Measurements from ENCODE around the gene BCAS3. TPM values are rescaled to one million over a fixed set of nuclear protein-coding genes. Genes with fewer than 3 reads are reported as not detected.

The BCAS3 gene
- total and polyA plus RNA-seq, 2 donors, result 6.9 to 12.4 TPM

- H3K36me3 ChIP-seq (ENCODE audit: control insufficient read depth in 2 of 2, insufficient read depth in 2 of 2, low read length in 1 of 2), result no peaks in the 10 kb centered on the region
- WGBS, result 91% methylated on average over 1 of the region's 1 CpG
- H3K4me1 ChIP-seq (ENCODE audit: control insufficient read depth in 2 of 2, insufficient read depth in 2 of 2, low read length in 2 of 2), result no peaks in the 10 kb centered on the region
- no peak overlapping the region for H3K4me3 ChIP-seq (ENCODE audit: low read length in 2 of 2)
- no peaks in the 10 kb centered on the region for H3K9me3 ChIP-seq (ENCODE audit: control insufficient read depth in 2 of 2, insufficient read depth in 1 of 2, low read length in 1 of 2)
- H3K27ac ChIP-seq (ENCODE audit: low read depth in 1 of 2, low read length in 1 of 2), result no peak overlapping the region
- H3K27me3 ChIP-seq (ENCODE audit: control insufficient read depth in 2 of 2, insufficient read depth in 1 of 2, low read length in 1 of 2), result no peaks in the 10 kb centered on the region
- DNase-seq (ENCODE audit: low read depth in 6 of 9, low spot score in 9 of 9), result no peak
These were observed 420.1 kb downstream of the BCAS3 start for GRCh38 chr17:61097781-61098180.

- no peaks in the 10 kb centered on the region for H3K27me3 ChIP-seq (ENCODE audit: control insufficient read depth in 2 of 2, insufficient read depth in 1 of 2, low read length in 1 of 2)
- no peaks in the 10 kb centered on the region for H3K9me3 ChIP-seq (ENCODE audit: control insufficient read depth in 2 of 2, insufficient read depth in 1 of 2, low read length in 1 of 2)
- no peaks in the 10 kb centered on the region for H3K4me1 ChIP-seq (ENCODE audit: control insufficient read depth in 2 of 2, insufficient read depth in 2 of 2, low read length in 2 of 2)
- H3K4me3 ChIP-seq (ENCODE audit: low read length in 2 of 2), result no peak overlapping the region
- no peak for DNase-seq (ENCODE audit: low read depth in 6 of 9, low spot score in 9 of 9)
- no peak overlapping the region for H3K27ac ChIP-seq (ENCODE audit: low read depth in 1 of 2, low read length in 1 of 2)
- WGBS, result 98% methylated on average over 4 of the region's 4 CpGs
- no peaks in the 10 kb centered on the region for H3K36me3 ChIP-seq (ENCODE audit: control insufficient read depth in 2 of 2, insufficient read depth in 2 of 2, low read length in 1 of 2)
These were observed 428.7 kb downstream of the BCAS3 start for GRCh38 chr17:61106354-61106753.

- Histone ChIP-seq H3K9me3 (ENCODE audit: control insufficient read depth in 2 of 2, insufficient read depth in 1 of 2, low read length in 1 of 2) (peaks cover 0 to 3% of the 10 kb centered on the region in 2 donors), H3K27me3 (ENCODE audit: control insufficient read depth in 2 of 2, insufficient read depth in 1 of 2, low read length in 1 of 2) (no peaks in the 10 kb centered on the region), H3K4me3 (ENCODE audit: low read length in 2 of 2) (no peak overlapping the region), H3K4me1 (ENCODE audit: control insufficient read depth in 2 of 2, insufficient read depth in 2 of 2, low read length in 2 of 2) (no peaks in the 10 kb centered on the region), H3K36me3 (ENCODE audit: control insufficient read depth in 2 of 2, insufficient read depth in 2 of 2, low read length in 1 of 2) (no peaks in the 10 kb centered on the region), H3K27ac (ENCODE audit: low read depth in 1 of 2, low read length in 1 of 2) (no peak overlapping the region)
- no peak for DNase-seq (ENCODE audit: low read depth in 6 of 9, low spot score in 9 of 9)
- 91% methylated on average over 1 of the region's 1 CpG for WGBS
These were observed 438.9 kb downstream of the BCAS3 start for GRCh38 chr17:61116577-61116976.

- Histone ChIP-seq H3K4me1 (ENCODE audit: control insufficient read depth in 2 of 2, insufficient read depth in 2 of 2, low read length in 2 of 2) (no peaks in the 10 kb centered on the region), H3K27ac (ENCODE audit: low read depth in 1 of 2, low read length in 1 of 2) (no peak overlapping the region), H3K4me3 (ENCODE audit: low read length in 2 of 2) (no peak overlapping the region), H3K9me3 (ENCODE audit: control insufficient read depth in 2 of 2, insufficient read depth in 1 of 2, low read length in 1 of 2) (peaks cover 0 to 3% of the 10 kb centered on the region in 2 donors), H3K27me3 (ENCODE audit: control insufficient read depth in 2 of 2, insufficient read depth in 1 of 2, low read length in 1 of 2) (no peaks in the 10 kb centered on the region), H3K36me3 (ENCODE audit: control insufficient read depth in 2 of 2, insufficient read depth in 2 of 2, low read length in 1 of 2) (no peaks in the 10 kb centered on the region)
- 96% methylated on average over 4 of the region's 4 CpGs for WGBS
- DNase-seq (ENCODE audit: low read depth in 6 of 9, low spot score in 9 of 9), result no peak
These were observed 440.3 kb downstream of the BCAS3 start for GRCh38 chr17:61117983-61118382.

- peaks cover 0 to 3% of the 10 kb centered on the region in 2 donors for H3K9me3 ChIP-seq (ENCODE audit: control insufficient read depth in 2 of 2, insufficient read depth in 1 of 2, low read length in 1 of 2)
- no peaks in the 10 kb centered on the region for H3K27me3 ChIP-seq (ENCODE audit: control insufficient read depth in 2 of 2, insufficient read depth in 1 of 2, low read length in 1 of 2)
- DNase-seq (ENCODE audit: low read depth in 6 of 9, low spot score in 9 of 9), result no peak
- no peaks in the 10 kb centered on the region for H3K36me3 ChIP-seq (ENCODE audit: control insufficient read depth in 2 of 2, insufficient read depth in 2 of 2, low read length in 1 of 2)
- H3K27ac ChIP-seq (ENCODE audit: low read depth in 1 of 2, low read length in 1 of 2), result no peak overlapping the region
- WGBS, result 93% methylated on average over 2 of the region's 2 CpGs
- H3K4me3 ChIP-seq (ENCODE audit: low read length in 2 of 2), result no peak overlapping the region
- H3K4me1 ChIP-seq (ENCODE audit: control insufficient read depth in 2 of 2, insufficient read depth in 2 of 2, low read length in 2 of 2), result no peaks in the 10 kb centered on the region
These were observed 441.2 kb downstream of the BCAS3 start for GRCh38 chr17:61118871-61119270.

- Histone ChIP-seq H3K4me3 (ENCODE audit: low read length in 2 of 2) (no peak overlapping the region), H3K36me3 (ENCODE audit: control insufficient read depth in 2 of 2, insufficient read depth in 2 of 2, low read length in 1 of 2) (no peaks in the 10 kb centered on the region), H3K27me3 (ENCODE audit: control insufficient read depth in 2 of 2, insufficient read depth in 1 of 2, low read length in 1 of 2) (no peaks in the 10 kb centered on the region), H3K9me3 (ENCODE audit: control insufficient read depth in 2 of 2, insufficient read depth in 1 of 2, low read length in 1 of 2) (no peaks in the 10 kb centered on the region), H3K4me1 (ENCODE audit: control insufficient read depth in 2 of 2, insufficient read depth in 2 of 2, low read length in 2 of 2) (no peaks in the 10 kb centered on the region), H3K27ac (ENCODE audit: low read depth in 1 of 2, low read length in 1 of 2) (no peak overlapping the region)
- no peak for DNase-seq (ENCODE audit: low read depth in 6 of 9, low spot score in 9 of 9)
- WGBS, result 87% methylated on average over 2 of the region's 2 CpGs
These were observed 444.8 kb downstream of the BCAS3 start for GRCh38 chr17:61122326-61122913.

GRCh38 chr17:61124562-61124961 is 446.9 kb downstream of the BCAS3 start:
- no peak overlapping the region for H3K4me3 ChIP-seq (ENCODE audit: low read length in 2 of 2)
- 94% methylated on average over 1 of the region's 1 CpG for WGBS
- H3K36me3 ChIP-seq (ENCODE audit: control insufficient read depth in 2 of 2, insufficient read depth in 2 of 2, low read length in 1 of 2), result no peaks in the 10 kb centered on the region
- H3K27me3 ChIP-seq (ENCODE audit: control insufficient read depth in 2 of 2, insufficient read depth in 1 of 2, low read length in 1 of 2), result no peaks in the 10 kb centered on the region
- H3K9me3 ChIP-seq (ENCODE audit: control insufficient read depth in 2 of 2, insufficient read depth in 1 of 2, low read length in 1 of 2), result no peaks in the 10 kb centered on the region
- no peaks in the 10 kb centered on the region for H3K4me1 ChIP-seq (ENCODE audit: control insufficient read depth in 2 of 2, insufficient read depth in 2 of 2, low read length in 2 of 2)
- no peak overlapping the region for H3K27ac ChIP-seq (ENCODE audit: low read depth in 1 of 2, low read length in 1 of 2)
- DNase-seq (ENCODE audit: low read depth in 6 of 9, low spot score in 9 of 9), result no peak

GRCh38 chr17:61126473-61127249 is 449.0 kb downstream of the BCAS3 start:
- H3K9me3 ChIP-seq (ENCODE audit: control insufficient read depth in 2 of 2, insufficient read depth in 1 of 2, low read length in 1 of 2), result no peaks in the 10 kb centered on the region
- WGBS, result 96% methylated on average over 11 of the region's 11 CpGs
- DNase-seq (ENCODE audit: low read depth in 6 of 9, low spot score in 9 of 9), result no peak
- H3K4me1 ChIP-seq (ENCODE audit: control insufficient read depth in 2 of 2, insufficient read depth in 2 of 2, low read length in 2 of 2), result no peaks in the 10 kb centered on the region
- no peak overlapping the region for H3K4me3 ChIP-seq (ENCODE audit: low read length in 2 of 2)
- no peak overlapping the region for H3K27ac ChIP-seq (ENCODE audit: low read depth in 1 of 2, low read length in 1 of 2)
- no peaks in the 10 kb centered on the region for H3K36me3 ChIP-seq (ENCODE audit: control insufficient read depth in 2 of 2, insufficient read depth in 2 of 2, low read length in 1 of 2)
- H3K27me3 ChIP-seq (ENCODE audit: control insufficient read depth in 2 of 2, insufficient read depth in 1 of 2, low read length in 1 of 2), result no peaks in the 10 kb centered on the region

GRCh38 chr17:61127960-61128359 is 450.3 kb downstream of the BCAS3 start:
- H3K9me3 ChIP-seq (ENCODE audit: control insufficient read depth in 2 of 2, insufficient read depth in 1 of 2, low read length in 1 of 2), result no peaks in the 10 kb centered on the region
- H3K36me3 ChIP-seq (ENCODE audit: control insufficient read depth in 2 of 2, insufficient read depth in 2 of 2, low read length in 1 of 2), result no peaks in the 10 kb centered on the region
- no peaks in the 10 kb centered on the region for H3K4me1 ChIP-seq (ENCODE audit: control insufficient read depth in 2 of 2, insufficient read depth in 2 of 2, low read length in 2 of 2)
- no peaks in the 10 kb centered on the region for H3K27me3 ChIP-seq (ENCODE audit: control insufficient read depth in 2 of 2, insufficient read depth in 1 of 2, low read length in 1 of 2)
- DNase-seq (ENCODE audit: low read depth in 6 of 9, low spot score in 9 of 9), result no peak
- WGBS, result 96% methylated on average over 2 of the region's 2 CpGs
- no peak overlapping the region for H3K4me3 ChIP-seq (ENCODE audit: low read length in 2 of 2)
- H3K27ac ChIP-seq (ENCODE audit: low read depth in 1 of 2, low read length in 1 of 2), result no peak overlapping the region
